Activated CD8-positive, alpha-beta T cell treated with anti-CD3 and anti-CD28 coated beads for 36 hours (primary cell): ENCODE measurements around the gene TXNRD2. TPM values are rescaled to one million over a fixed set of nuclear protein-coding genes. Genes with fewer than 3 reads are reported as not detected.

Experiments used
- ATAC-seq: fragments of 200-7000 bp; cut with Tn5 transposase; one replicate; pipeline ENCODE4 v1.10.0; 2021; ENCODE audit warnings: mild to moderate bottlenecking, moderate library complexity
- CTCF ChIA-PET: fragments of 350-600 bp; sonication (Branson Sonifier 250); formaldehyde crosslinking; loops from one replicate; lab custom pipeline; 2021; ENCODE audit warnings: antibody characterized with exemption; lab: Charles Lee
- POLR2A ChIA-PET: fragments of 350-600 bp; sonication (Branson Sonifier 250); formaldehyde crosslinking; loops from one replicate; lab custom pipeline; 2021; ENCODE audit warnings: antibody characterized with exemption; lab: Charles Lee
- DNase-seq: peaks from one replicate; pipeline ENCODE4 v3.0.0-alpha.2; 2020
- H3K27ac Mint-ChIP-seq: one replicate; pipeline ENCODE4 v1.8.0; 2021; ENCODE audit warnings: mild to moderate bottlenecking, mixed read lengths
- H3K27me3 Mint-ChIP-seq: one replicate; pipeline ENCODE4 v1.8.0; 2021; ENCODE audit warnings: mixed read lengths
- H3K36me3 Mint-ChIP-seq: one replicate; pipeline ENCODE4 v1.8.0; 2021; ENCODE audit warnings: low read depth, mixed read lengths
- H3K4me1 Mint-ChIP-seq: one replicate; pipeline ENCODE4 v1.8.0; 2021; ENCODE audit warnings: low read depth, mixed read lengths
- H3K4me3 Mint-ChIP-seq: one replicate; pipeline ENCODE4 v1.8.0; 2021; ENCODE audit warnings: mild to moderate bottlenecking, moderate library complexity, mixed read lengths
- H3K9me3 Mint-ChIP-seq: one replicate; pipeline ENCODE4 v1.8.0; 2021; ENCODE audit warnings: mixed read lengths
- intact Hi-C: fragments of 100-400 bp; cut with micrococcal nuclease; formaldehyde crosslinking; loops from one replicate; pipeline ENCODE4 v1.10.0; 2022
- total RNA-seq, 2 experiments: library from RNA; stranded (reverse); gene quantifications; one replicate each; pipeline ENCODE4 v1.2.3, GENCODE V29; 2021
- TF ChIP-seq, protein P1 (sequence below): fragments of 200-600 bp; IDR thresholded peaks from one replicate; pipeline ENCODE4 v1.8.0; 2022; ENCODE audit warnings: antibody characterized with exemption, mild to moderate bottlenecking

Gene TXNRD2
- total RNA-seq, 2 experiments from 2014 or later: 18.0 to 18.5 TPM

DNA sequence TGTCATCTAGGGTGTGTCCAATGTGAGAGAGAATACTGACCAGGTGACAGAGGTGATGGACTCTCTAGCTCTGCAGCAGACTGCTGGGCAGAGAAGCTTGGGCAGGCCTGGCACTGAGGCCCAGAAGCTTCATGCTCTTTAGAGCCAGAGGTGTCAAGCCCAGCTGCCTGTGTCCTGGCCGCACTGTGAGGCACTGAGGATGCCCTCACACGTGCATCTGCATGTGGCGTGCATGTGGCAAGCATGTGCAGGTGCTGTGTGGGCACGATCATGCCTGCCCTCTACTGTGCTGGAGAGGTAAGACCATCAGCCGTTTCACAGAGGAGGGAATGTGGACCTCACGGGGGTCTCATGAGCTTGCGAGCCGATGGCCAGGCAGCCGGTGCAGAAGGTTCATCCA is 15.8 kb upstream of the TXNRD2 start:
- ChIA-PET CTCF (interaction anchor here (1.0 kb wide), 1 partner anchor 10 kb away, joined by 4 read pairs; no protein-coding TSS in a partner anchor), POLR2A (interaction anchor here (0.7 to 0.8 kb wide), 2 partner anchors 20 to 133 kb away, joined by 3 read pairs; no protein-coding TSS in a partner anchor)
- ATAC-seq (no peak), DNase-seq (no peak)
- Mint-ChIP-seq H3K4me1 (peaks cover 13% of the 10 kb centered on the region), H3K27ac (no peak overlapping the region), H3K4me3 (no peak overlapping the region), H3K36me3 (peaks cover under 1% of the 10 kb centered on the region), H3K27me3 (no peaks in the 10 kb centered on the region), H3K9me3 (no peaks in the 10 kb centered on the region)
- TF ChIP-seq, protein P1, sequence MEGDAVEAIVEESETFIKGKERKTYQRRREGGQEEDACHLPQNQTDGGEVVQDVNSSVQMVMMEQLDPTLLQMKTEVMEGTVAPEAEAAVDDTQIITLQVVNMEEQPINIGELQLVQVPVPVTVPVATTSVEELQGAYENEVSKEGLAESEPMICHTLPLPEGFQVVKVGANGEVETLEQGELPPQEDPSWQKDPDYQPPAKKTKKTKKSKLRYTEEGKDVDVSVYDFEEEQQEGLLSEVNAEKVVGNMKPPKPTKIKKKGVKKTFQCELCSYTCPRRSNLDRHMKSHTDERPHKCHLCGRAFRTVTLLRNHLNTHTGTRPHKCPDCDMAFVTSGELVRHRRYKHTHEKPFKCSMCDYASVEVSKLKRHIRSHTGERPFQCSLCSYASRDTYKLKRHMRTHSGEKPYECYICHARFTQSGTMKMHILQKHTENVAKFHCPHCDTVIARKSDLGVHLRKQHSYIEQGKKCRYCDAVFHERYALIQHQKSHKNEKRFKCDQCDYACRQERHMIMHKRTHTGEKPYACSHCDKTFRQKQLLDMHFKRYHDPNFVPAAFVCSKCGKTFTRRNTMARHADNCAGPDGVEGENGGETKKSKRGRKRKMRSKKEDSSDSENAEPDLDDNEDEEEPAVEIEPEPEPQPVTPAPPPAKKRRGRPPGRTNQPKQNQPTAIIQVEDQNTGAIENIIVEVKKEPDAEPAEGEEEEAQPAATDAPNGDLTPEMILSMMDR: no peak
- intact Hi-C loops: no loop called here

DNA sequence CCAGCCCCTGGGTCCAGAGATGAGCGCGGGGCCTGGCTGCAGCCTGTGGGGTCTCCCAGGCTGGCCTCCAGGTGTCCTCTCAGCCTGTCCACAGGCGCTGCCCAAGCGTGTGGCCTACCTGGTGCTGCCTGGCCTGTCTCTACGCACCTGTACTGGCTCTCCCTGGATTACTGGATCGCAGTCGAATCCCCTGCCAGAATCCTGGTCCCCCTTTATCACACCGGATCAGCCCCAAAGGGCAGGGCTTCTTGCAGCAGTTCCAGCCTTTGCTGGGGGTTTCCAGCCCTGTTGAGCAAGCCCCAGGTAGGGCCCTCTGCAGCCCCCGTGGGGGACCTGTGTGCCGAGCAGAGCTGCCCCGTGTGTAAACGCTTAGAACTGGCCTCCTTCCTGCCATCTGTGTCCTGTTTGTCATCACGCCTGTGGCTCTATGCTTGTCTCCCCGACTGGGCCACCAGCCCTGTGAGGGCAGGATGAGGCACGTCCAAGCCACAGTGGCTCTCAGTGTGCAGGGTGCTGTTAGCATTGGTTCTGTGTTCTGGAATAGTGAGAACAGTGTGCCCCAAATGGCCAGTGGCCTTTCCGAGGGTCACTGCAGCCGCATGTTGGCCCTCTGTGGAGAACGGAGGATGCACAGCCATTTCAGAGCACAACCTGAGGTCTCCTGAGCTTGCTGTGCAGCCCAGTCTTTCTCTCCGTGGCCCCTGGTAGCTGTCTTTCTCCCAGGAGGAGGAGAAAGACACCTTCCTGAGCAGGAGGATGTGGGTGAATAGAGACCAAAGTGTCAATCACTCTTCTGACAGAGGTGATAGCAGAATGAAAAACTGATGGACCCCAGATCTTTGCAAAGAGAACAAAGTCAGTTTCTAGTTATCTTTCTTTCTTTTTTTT is 13.9 kb upstream of the TXNRD2 start:
- DNase-seq (no peak), ATAC-seq (peak; percentile 64)
- peak overlapping the region; percentile 52 for H3K27ac Mint-ChIP-seq
- H3K36me3 Mint-ChIP-seq: peaks cover 7% of the 10 kb centered on the region
- peaks cover 12% of the 10 kb centered on the region for H3K4me1 Mint-ChIP-seq
- H3K9me3 Mint-ChIP-seq: no peaks in the 10 kb centered on the region
- TF ChIP-seq, protein P1: no peak
- H3K27me3 Mint-ChIP-seq: no peaks in the 10 kb centered on the region
- ChIA-PET POLR2A (no interaction called here), CTCF (interaction anchor here (0.8 to 1.5 kb wide), 2 partner anchors 16 to 166 kb away, joined by 3 read pairs; no protein-coding TSS in a partner anchor)
- H3K4me3 Mint-ChIP-seq: no peak overlapping the region
- intact Hi-C loops: no loop called here

DNA sequence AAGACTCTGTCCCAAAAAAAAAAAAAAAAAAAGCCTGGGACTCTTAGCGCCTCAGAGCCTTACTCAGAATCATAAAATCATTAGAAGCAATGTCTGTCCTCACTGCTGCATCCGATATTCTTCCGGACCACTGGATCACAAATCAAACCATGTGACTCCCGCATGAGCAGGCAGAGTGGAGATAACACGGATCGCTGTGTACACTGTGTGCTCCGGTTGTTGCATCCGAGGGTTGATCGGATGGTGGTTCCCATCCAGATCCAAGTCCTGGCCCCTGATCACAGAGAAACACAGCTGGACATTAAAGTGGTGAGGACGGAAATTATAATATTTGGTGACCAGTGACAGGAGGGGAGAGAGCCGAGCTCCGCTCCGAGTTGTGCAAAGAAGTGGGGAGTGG is 9.7 kb upstream of the TXNRD2 start:
- H3K27ac Mint-ChIP-seq: no peak overlapping the region
- ATAC-seq (no peak), DNase-seq (no peak)
- no peaks in the 10 kb centered on the region for H3K27me3 Mint-ChIP-seq
- TF ChIP-seq, protein P1: no peak
- POLR2A ChIA-PET: no interaction called here
- peaks cover 19% of the 10 kb centered on the region for H3K36me3 Mint-ChIP-seq
- H3K4me3 Mint-ChIP-seq: no peak overlapping the region
- CTCF ChIA-PET: interaction anchor here (0.8 to 0.9 kb wide), 3 partner anchors 19 to 227 kb away, joined by 3 read pairs; partner anchors contain the start of gene GP1BB
- H3K4me1 Mint-ChIP-seq: peaks cover 26% of the 10 kb centered on the region
- intact Hi-C loops: no loop called here
- no peaks in the 10 kb centered on the region for H3K9me3 Mint-ChIP-seq

DNA sequence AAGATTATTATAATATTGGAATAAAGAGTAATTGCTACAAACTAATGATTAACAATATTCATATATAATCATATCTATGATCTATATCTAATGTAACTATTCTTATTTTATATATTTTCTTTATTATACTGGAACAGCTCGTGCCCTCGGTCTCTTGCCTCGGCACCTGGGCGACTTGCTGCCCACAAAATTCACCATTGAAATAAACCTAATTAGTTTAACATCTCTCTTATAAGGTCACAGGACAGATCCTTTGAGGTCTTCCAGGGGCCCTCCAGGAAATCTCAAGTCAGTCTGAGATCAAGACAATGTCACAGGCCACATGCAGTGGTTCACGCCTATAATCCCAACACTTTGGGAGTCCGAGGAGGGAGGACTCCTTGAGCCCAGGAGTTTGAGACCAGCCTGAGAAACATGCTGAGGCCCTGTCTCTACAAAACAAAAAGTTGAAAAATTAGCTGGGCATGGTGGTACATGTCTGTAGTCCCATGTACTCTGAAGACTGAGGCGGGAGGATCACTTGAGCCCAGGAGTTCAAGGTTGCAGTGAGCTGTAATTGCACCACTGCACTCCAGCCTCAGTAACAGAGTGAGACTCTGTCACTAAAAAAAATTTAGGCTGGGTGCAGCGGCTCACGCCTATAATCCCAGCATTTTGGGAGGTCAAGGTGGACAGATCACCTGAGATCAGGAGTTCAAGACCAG is 6.6 kb upstream of the TXNRD2 start:
- no peak overlapping the region for H3K27ac Mint-ChIP-seq
- intact Hi-C loops: no loop called here
- no peak for DNase-seq
- ATAC-seq: no peak
- CTCF ChIA-PET: interaction anchor here (0.7 to 2.5 kb wide), 20 partner anchors 9 to 224 kb away, joined by 3 to 21 read pairs (median 3); partner anchors contain the start of genes GP1BB and TANGO2
- no peaks in the 10 kb centered on the region for H3K27me3 Mint-ChIP-seq
- TF ChIP-seq, protein P1: peak; percentile 7
- peaks cover 28% of the 10 kb centered on the region for H3K4me1 Mint-ChIP-seq
- no peaks in the 10 kb centered on the region for H3K9me3 Mint-ChIP-seq
- no peak overlapping the region for H3K4me3 Mint-ChIP-seq
- peaks cover 29% of the 10 kb centered on the region for H3K36me3 Mint-ChIP-seq
- POLR2A ChIA-PET: interaction anchor here (1.1 kb wide), 1 partner anchor 38 kb away, joined by 4 read pairs; no protein-coding TSS in a partner anchor
